GM10248 (cell line): ENCODE measurements around the gene F13A1.
"Not testable (repeated sequence)": the region's sequence is repeated elsewhere in the genome, so short reads cannot be mapped to it uniquely, and the experiment has no call there.

Experiments
- CTCF ChIA-PET: fragments of 300-600 bp; sonication (Branson Sonifier 250); formaldehyde crosslinking; extraction: SDS; loops from one replicate; lab custom pipeline; 2021; ENCODE audit warnings: antibody characterized with exemption; lab: Yijun Ruan, JAX
- POLR2A ChIA-PET: fragments of 350-650 bp; sonication (Branson Sonifier 250); formaldehyde crosslinking; extraction: SDS; loops from one replicate; lab custom pipeline; 2020; ENCODE audit warnings: antibody characterized with exemption; lab: Yijun Ruan, JAX
- DNase-seq: peaks from one replicate; pipeline ENCODE4 v3.0.0; 2012; ENCODE audit errors: extremely low spot score
- TF ChIP-seq, protein P1 (sequence below): IDR thresholded peaks from 2 replicates; pipeline ENCODE4 v1.5.1; 2012; ENCODE audit warnings: mild to moderate bottlenecking, low read depth; ENCODE audit errors: extremely low read depth, missing control alignments, control extremely low read depth

F13A1 gene

DNA sequence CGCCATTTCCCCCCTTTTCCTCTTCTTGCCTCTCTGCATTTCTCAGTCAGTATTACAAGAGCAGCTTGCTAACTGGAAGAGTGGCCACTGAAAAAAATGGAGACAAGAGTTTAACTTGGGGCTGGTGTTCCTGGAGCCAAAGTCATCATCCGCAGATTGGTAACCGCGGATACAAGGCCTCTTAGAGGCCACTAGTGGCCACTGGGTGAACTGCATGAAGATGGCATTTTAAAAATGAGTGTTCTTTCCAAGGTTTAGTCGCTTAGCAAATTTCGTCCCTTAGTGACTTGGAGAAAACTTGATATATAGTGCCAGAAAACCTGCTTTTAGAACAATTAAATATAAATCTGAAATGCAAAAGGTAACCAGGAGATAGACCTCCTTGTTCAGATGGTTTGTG, 4.8 kb downstream of the F13A1 start:
- ChIA-PET CTCF (interaction anchor here (1.0 to 2.1 kb wide), 4 partner anchors 12 to 123 kb away, joined by 3 to 10 read pairs (median 3); no protein-coding TSS in a partner anchor), POLR2A (no interaction called here)
- TF ChIP-seq, protein P1, sequence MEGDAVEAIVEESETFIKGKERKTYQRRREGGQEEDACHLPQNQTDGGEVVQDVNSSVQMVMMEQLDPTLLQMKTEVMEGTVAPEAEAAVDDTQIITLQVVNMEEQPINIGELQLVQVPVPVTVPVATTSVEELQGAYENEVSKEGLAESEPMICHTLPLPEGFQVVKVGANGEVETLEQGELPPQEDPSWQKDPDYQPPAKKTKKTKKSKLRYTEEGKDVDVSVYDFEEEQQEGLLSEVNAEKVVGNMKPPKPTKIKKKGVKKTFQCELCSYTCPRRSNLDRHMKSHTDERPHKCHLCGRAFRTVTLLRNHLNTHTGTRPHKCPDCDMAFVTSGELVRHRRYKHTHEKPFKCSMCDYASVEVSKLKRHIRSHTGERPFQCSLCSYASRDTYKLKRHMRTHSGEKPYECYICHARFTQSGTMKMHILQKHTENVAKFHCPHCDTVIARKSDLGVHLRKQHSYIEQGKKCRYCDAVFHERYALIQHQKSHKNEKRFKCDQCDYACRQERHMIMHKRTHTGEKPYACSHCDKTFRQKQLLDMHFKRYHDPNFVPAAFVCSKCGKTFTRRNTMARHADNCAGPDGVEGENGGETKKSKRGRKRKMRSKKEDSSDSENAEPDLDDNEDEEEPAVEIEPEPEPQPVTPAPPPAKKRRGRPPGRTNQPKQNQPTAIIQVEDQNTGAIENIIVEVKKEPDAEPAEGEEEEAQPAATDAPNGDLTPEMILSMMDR: peak; percentile 82
- peak; percentile 39 for DNase-seq

DNA sequence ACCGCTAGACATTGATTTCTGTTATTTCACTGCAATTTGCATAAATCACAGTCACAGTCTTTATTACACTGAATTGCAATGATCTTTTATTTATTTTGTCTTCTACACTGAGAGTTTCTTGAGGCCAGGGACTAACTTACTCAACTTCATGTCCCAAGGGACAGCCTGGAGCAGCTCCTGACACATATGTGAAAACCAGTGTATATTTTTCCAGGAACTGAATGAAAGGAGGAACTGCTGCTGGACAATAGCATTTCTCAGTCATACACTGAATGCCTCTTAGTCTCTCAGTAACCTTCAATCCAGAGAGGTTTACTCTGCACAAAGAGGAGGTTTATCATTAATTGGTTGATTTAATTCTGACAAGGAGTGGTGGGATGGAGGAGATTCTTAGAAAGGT, 5.9 kb downstream of the F13A1 start:
- DNase-seq: no peak
- ChIA-PET CTCF (interaction anchor here (1.3 to 2.1 kb wide), 3 partner anchors 13 to 28 kb away, joined by 3 to 10 read pairs (median 3); no protein-coding TSS in a partner anchor), POLR2A (no interaction called here)
- TF ChIP-seq, protein P1: no peak

GRCh38 chr6:6312901-6313441, 7.5 kb downstream of the F13A1 start:
- DNase-seq: no peak

GRCh38 chr6:6305575-6305974, 14.9 kb downstream of the F13A1 start:
- ChIA-PET POLR2A (no interaction called here), CTCF (interaction anchor here (1.3 to 1.6 kb wide), 2 partner anchors 11 to 50 kb away, joined by 3 to 4 read pairs; no protein-coding TSS in a partner anchor)
- no peak for DNase-seq
- TF ChIP-seq, protein P1: no peak

More at GRCh38 chr6:6312901-6313441, 7.5 kb downstream of the F13A1 start:
- POLR2A ChIA-PET: no interaction called here
- CTCF ChIA-PET: interaction anchor here (0.8 kb wide), 2 partner anchors 15 to 16 kb away, joined by 3 read pairs; no protein-coding TSS in a partner anchor
- TF ChIP-seq, protein P1: no peak

- POLR2A ChIA-PET, DNase-seq, CTCF ChIA-PET: not testable (repeated sequence)
These were observed 20.1 kb downstream of the F13A1 start for GRCh38 chr6:6300383-6300782.

DNA sequence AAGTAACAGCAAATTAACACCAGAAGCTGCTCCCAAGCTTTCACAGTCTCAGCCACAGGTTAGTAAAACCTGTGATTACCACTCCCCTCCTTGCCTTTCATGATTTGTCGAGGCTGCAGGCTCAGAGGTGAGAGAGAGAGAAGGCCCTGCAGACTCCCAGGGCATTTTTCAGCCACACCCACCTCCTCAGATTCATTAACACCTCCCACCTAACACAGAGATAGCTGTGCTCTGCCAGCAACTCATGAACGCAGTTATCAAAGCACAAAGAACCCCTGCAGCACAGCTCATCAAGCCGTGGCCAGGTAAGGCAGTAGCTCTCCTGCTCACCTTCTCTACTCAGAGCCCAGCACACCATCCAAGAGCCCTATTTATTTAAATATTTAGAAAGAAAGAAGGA, 27.1 kb downstream of the F13A1 start:
- ChIA-PET CTCF (interaction anchor here (1.0 to 1.6 kb wide), 4 partner anchors 9 to 16 kb away, joined by 3 to 4 read pairs (median 3); no protein-coding TSS in a partner anchor), POLR2A (no interaction called here)
- TF ChIP-seq, protein P1: no peak
- no peak for DNase-seq

DNA sequence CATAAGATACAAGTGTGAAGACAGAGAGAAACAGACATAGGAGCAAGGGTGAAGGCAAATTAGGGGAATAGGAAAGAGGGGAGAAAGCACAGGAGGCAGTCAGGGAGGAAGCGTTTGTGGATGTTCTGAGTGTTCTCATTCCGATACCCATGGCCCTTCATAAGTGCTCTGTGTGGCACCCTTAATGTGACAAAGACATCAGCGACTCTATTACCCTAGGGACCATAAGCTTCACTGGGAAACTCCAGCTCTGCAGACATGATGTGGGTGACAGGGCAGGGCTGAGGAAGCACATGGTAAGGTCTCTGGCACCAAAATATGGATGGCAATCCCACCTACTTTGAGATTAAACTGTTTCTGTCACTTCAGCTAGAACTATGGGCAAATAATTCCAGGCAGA, 33.0 kb downstream of the F13A1 start:
- ChIA-PET CTCF (no interaction called here), POLR2A (no interaction called here)
- TF ChIP-seq, protein P1: no peak
- no peak for DNase-seq
